Stimulated activated CD4-positive, alpha-beta T cell treated with anti-CD3 and anti-CD28 coated beads, Interleukin-4, amount 100 ng/mL, for 24 hours (primary cell): ENCODE measurements around the gene POU2F2.
A peak's percentile ranks its signal among the peaks of the same experiment; 100 is the strongest.

Source experiments
- DNase-seq: peaks from one replicate; pipeline ENCODE4 v3.0.0-alpha.2; 2020

Gene POU2F2

GRCh38 chr19:42078538-42079275 is 53.5 kb downstream of the POU2F2 start:
- DNase-seq = no peak

DNA sequence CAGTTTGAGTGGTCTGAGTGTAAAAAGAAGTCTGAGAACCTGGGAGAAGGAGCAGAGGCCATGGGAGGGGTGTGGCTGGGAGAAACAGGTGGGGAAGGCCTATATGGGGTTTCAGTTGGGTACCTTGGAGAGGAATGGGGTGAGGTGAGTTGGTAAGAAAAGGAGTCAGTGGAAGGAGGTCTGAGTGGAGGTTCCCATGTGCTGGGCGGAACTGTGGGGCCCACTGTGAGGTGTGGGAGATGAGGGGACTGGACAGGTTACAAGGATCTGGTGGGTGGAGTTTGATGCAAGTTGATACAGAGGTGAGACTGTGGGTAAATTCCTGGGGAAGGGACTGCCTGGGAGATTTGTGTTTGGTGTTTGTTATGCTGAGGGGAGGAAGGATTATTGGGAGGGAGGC is 54.2 kb downstream of the POU2F2 start:
- no peak for DNase-seq

DNA sequence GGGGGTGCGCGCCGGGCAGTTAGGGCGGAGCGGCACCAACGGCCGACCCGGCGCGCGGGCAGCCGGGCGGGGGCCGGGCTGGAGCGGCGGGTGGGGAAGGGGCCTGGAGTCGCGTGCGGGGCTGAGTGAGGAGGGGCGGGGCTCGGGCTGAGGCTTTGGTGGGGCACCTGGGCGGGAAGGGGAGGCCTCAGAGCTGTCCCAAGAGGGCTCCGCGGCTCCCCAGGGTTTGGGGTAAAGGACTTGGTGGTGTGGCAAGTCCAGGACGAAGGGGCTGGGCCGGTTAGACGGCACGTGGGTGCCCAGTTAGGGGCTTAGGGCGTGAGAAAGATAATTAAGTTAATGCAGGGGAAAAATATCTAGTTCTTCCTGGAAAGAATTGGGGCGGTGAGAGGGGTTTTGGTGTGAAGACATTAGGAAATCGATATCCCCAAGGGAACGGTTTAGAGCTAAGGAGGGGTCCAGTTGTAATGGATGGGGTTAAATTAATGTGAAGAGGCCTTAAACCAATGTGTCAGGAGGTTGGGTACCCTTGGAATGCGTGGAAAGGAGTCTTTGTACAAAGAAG is 55.8 kb downstream of the POU2F2 start:
- DNase-seq = peak; percentile 46

- peak; percentile 99 for DNase-seq
Observed at GRCh38 chr19:42075616-42076379, 56.4 kb downstream of the POU2F2 start, which contains the start of gene ZNF574. ZNF574 (plus strand) TSS chr19:42076166; CDS start chr19:42078607, 2,441 bp downstream.

DNA sequence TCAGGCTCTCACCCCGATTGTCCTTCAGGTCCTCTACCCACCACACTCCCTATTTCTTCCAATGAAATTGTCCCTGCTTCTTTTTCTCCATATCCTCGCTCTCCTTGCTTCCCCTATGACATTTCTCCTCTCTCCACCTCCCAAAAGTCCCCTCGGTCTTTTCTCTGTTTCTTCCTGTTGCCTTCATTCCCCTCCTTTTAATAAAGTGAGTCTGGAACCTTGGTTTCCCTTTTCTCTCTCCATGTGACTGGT is 57.0 kb downstream of the POU2F2 start:
- no peak for DNase-seq

GRCh38 chr19:42074513-42075363 is 57.5 kb downstream of the POU2F2 start:
- DNase-seq = no peak

DNA sequence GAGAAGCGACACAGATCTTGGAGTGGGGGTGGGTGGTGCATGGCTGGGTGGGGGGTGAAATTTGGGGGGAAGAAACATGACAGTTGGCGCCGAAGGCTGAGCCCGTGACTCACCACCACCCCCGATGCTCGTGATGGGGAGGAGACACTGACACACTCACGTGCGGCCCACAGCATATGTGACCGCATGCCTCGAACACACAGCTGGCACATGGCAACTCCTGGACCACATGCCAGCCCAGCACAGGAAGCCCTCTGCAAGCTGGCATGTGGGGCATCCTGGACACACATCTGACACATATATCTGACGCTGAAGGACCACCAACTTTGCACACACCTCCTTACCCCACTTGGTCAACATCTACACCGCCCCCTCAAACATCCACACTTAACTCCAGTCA is 61.0 kb downstream of the POU2F2 start:
- no peak for DNase-seq

GRCh38 chr19:42069619-42070351 is 62.5 kb downstream of the POU2F2 start, which contains the start of gene GRIK5:
GRIK5 (minus strand) TSS chr19:42070206; CDS start chr19:42065770, 4,436 bp downstream.
- DNase-seq = no peak

GRCh38 chr19:42068756-42069571 is 63.3 kb downstream of the POU2F2 start:
- DNase-seq = no peak

GRCh38 chr19:42068361-42068755 is 63.9 kb downstream of the POU2F2 start:
- no peak for DNase-seq

- DNase-seq = no peak
Observed at GRCh38 chr19:42067315-42067888, 64.8 kb downstream of the POU2F2 start.

DNA sequence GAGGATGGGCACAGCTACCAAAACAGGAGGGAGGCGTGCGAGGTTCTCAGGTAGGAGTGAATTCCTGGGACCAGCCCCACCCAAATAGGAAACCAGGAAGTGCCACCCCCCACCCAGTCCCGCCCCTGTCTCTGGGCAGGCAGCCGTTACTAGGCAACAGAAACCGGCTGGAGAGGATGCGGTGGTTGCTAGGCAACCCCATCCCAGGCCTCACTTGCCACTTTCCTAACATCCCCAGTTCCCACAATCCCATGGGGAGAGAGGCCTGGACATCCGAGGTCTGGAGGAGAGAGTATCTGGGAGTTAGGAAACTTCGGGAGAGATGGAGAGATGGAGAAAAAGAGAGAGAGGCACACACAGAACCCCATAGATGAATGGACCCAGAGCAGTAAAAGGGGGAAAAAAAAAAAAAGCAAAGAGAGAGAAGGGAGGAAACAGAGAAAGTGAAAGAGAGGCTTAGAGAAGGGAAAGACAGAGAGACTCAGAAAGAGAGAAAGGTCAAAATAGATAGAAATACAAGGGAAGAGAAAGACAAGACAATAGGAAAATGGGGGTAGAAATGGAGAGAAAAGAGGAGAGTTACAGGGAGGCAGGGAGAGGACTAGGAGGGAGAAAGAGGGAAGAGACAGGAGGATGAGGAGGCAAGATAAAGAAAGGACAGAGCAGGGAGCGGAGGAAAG is 66.0 kb downstream of the POU2F2 start:
- no peak for DNase-seq

DNA sequence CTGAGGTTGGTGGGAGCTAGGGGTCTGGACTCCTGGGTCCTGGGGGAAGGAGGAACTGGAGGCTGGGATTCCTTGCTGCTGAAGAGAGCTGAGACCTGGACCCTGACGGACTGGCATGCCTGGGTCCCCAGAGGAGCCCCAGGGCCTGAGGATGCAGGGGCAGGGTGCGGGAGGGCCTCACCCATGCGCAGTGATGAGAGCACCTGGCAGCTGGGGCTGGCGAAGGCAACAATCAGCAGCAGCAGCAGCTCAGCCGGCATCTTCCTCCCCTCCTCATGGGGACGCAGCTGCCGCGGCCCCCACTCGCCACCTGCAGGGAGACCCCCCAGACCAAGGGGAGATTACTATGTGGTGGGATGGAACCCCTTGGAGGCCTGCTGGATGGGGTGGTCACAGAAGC is 66.7 kb downstream of the POU2F2 start:
- no peak for DNase-seq

GRCh38 chr19:42065051-42065450 is 67.2 kb downstream of the POU2F2 start:
- no peak for DNase-seq

DNA sequence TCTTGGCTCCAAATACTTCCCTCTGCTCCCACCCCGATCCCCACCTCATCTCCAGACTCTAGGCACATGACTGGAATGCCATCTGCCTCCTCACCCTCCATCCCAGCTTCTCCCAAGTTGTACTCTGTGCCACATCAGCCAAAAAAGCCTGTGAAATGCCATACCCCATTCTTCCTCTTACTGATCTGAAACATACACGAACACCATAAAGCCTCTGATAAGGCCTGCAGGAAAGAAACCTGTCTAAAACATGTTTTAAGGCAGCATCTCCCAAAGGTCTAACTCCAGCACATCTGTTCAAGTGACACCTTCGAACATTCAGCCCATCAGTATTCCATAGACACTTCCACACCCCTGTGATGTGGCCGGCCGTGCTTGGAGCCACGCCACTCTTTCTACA is 67.8 kb downstream of the POU2F2 start:
- no peak for DNase-seq

GRCh38 chr19:42062381-42062780 is 69.9 kb downstream of the POU2F2 start:
- DNase-seq = no peak

DNA sequence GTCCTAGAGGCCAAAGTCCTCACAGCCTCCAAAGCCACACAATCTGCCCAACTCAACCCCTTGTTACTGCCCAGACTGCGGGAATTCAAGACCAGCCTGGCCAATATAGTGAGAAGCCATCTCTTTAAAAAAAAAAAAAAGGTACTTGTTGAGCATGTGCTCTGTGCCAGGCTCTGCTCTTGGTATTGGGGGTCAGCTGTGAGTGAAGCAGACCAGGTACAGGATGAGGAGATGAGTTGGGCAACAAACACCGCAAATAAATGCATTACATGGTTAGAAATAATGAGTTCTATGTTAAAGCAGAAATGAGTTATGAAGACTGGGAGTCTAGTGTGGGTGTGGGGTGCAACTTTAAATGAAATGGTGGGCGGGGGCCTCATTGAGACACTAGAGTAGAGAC is 72.1 kb downstream of the POU2F2 start:
- DNase-seq = no peak

DNA sequence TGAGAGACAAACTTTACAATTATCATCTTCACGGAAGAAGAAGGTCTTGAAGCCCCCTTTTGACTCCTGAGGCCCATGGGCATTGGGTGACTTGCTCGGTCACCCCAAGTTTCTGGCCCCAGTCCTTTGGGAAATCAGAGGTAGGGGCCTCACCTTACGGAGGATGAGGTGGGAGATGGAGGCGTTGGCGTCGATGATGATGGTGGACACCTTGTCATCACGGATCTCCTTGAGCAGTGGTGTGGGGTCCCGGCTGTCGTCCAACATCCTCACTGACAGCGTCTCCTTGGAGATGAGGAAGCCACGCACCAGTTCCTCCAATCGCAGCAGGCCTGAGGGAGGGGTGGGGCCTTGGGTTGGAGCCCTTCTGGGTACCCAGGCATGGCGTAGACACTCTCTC is 73.0 kb downstream of the POU2F2 start:
- no peak for DNase-seq

- DNase-seq = no peak
Observed at GRCh38 chr19:42057846-42058245, 74.4 kb downstream of the POU2F2 start.

- DNase-seq = no peak
Observed at GRCh38 chr19:42054205-42054604, 78.0 kb downstream of the POU2F2 start.
